Esophagus squamous epithelium (tissue), 5 donors: Measurements from ENCODE around the gene KCNH1. TPM values are rescaled to one million over a fixed set of nuclear protein-coding genes. Genes with fewer than 3 reads are reported as not detected.

Experiments used
- DNase-seq: peaks from one replicate; lab custom pipeline; 2025; lab: John Stamatoyannopoulos, UW
- H3K27ac ChIP-seq, 4 donors: fragments of 200-600 bp; sonication (generic); one replicate each; pipeline ENCODE4 v1.5.1; 2016 to 2019; ENCODE audit warnings: mild to moderate bottlenecking in 1 of 4
- H3K27me3 ChIP-seq, 4 donors: fragments of 200-600 bp; sonication (generic); 1 replicate in 3 of 4; 2 replicates in 1 of 4; pipeline versions ENCODE4 v1.5.1 to v1.6.0; 2017 to 2021; ENCODE audit warnings: antibody characterized with exemption in 1 of 4
- H3K36me3 ChIP-seq, 3 donors: fragments of 200-600 bp; sonication (generic); one replicate each; pipeline ENCODE4 v1.5.1; 2016 to 2019
- H3K4me1 ChIP-seq, 3 donors: fragments of 200-600 bp; sonication (generic); one replicate each; pipeline ENCODE4 v1.5.1; 2017 to 2019
- H3K4me3 ChIP-seq, 4 donors: fragments of 200-600 bp; sonication (generic); 1 replicate in 3 of 4; 2 replicates in 1 of 4; pipeline ENCODE4 v1.5.1; 2016 to 2019; ENCODE audit warnings: mild to moderate bottlenecking in 2 of 4, moderate library complexity in 1 of 4
- H3K9me3 ChIP-seq, 3 donors: fragments of 200-600 bp; sonication (generic); one replicate each; pipeline ENCODE4 v1.5.1; 2016 to 2019
- CTCF ChIP-seq, 6 experiments: fragments of 450-650 bp in 4 of 6; fragments of 200-600 bp in 2 of 6; sonication (generic) in 2 of 6; IDR thresholded peaks; one replicate each; pipeline ENCODE4 v1.5.1; 2016 to 2019; ENCODE audit warnings: antibody characterized with exemption in 6 of 6, mild to moderate bottlenecking in 4 of 6, moderate library complexity in 4 of 6
- POLR2A ChIP-seq, 4 donors: fragments of 450-650 bp; IDR thresholded peaks; one replicate each; pipeline ENCODE4 v1.6.1; 2017; ENCODE audit warnings: antibody characterized with exemption in 4 of 4, mild to moderate bottlenecking in 4 of 4, moderate library complexity in 3 of 4
- WGBS, 2 donors: methylation state at CpG; one replicate each; pipeline ENCODE4 v1.1.5; 2018; 5-methylcytosine and 5-hydroxymethylcytosine counted together
- intact Hi-C: fragments of 100-400 bp; cut with DNase I; formaldehyde crosslinking; loops from one replicate; pipeline ENCODE4 v1.15.0; 2022
- total RNA-seq, 4 donors: library from RNA; depleted of rRNA; stranded (reverse); fragments of >200 nt; gene quantifications; one replicate each; pipeline ENCODE4 v1.1.0, GENCODE V29; 2016
- donor health status: DM: yes; HTN: yes; CAD: no.

Gene KCNH1
- total RNA-seq, 4 donors from 2014 or later: 0.57 to 1.0 (median 0.83) TPM; not detected in 1

DNA sequence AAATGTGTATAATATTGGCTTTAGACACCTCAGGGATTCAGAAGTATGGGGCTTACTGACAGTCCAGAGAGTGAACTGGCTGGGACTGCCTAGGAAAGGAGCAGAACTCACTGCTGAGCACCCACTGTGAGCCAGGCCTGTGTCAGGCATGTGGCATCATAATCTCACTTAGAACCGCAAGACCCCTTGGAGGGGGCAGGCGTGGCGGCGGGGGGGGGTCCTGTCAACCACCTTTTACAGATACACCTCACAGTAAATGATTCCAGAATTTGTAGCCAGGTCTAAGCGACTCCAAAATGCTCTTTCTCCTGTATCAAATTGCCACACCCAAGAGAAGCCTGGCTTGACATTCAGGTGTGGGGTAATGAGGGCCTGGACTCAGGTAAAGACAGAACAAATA lies 235.5 kb downstream of the KCNH1 start:
- no peaks in the 10 kb centered on the region for H3K9me3 ChIP-seq
- no peaks in the 10 kb centered on the region for H3K36me3 ChIP-seq
- H3K27ac ChIP-seq: no peak overlapping the region
- whole genome bisulfite sequencing, 2 donors: 85 to 100% methylated on average over 1 to 3 of the region's 5 CpGs
- no peak for DNase-seq
- H3K4me3 ChIP-seq: no peak overlapping the region
- H3K4me1 ChIP-seq: no peaks in the 10 kb centered on the region
- H3K27me3 ChIP-seq: peaks cover 0 to 4% (median 0%) of the 10 kb centered on the region in 4 donors
- intact Hi-C loops: no loop called here
- TF ChIP-seq POLR2A (IDR thresholded peaks at IDR 0.05) (no peak), CTCF (IDR thresholded peaks at IDR 0.05) (no peak)

- no peak for DNase-seq
- no peak overlapping the region for H3K4me3 ChIP-seq
- H3K9me3 ChIP-seq: no peaks in the 10 kb centered on the region
- intact Hi-C loops: no loop called here
- no peaks in the 10 kb centered on the region for H3K4me1 ChIP-seq
- TF ChIP-seq CTCF (IDR thresholded peaks at IDR 0.05) (no peak), POLR2A (IDR thresholded peaks at IDR 0.05) (no peak)
- H3K36me3 ChIP-seq: no peaks in the 10 kb centered on the region
- WGBS, 2 donors: 63 to 64% methylated on average over 2 of the region's 2 CpGs
- no peak overlapping the region for H3K27ac ChIP-seq
- peaks cover 0 to 3% (median 0%) of the 10 kb centered on the region in 4 donors for H3K27me3 ChIP-seq
These were observed 250.1 kb downstream of the KCNH1 start for GRCh38 chr1:210883821-210884220.

DNA sequence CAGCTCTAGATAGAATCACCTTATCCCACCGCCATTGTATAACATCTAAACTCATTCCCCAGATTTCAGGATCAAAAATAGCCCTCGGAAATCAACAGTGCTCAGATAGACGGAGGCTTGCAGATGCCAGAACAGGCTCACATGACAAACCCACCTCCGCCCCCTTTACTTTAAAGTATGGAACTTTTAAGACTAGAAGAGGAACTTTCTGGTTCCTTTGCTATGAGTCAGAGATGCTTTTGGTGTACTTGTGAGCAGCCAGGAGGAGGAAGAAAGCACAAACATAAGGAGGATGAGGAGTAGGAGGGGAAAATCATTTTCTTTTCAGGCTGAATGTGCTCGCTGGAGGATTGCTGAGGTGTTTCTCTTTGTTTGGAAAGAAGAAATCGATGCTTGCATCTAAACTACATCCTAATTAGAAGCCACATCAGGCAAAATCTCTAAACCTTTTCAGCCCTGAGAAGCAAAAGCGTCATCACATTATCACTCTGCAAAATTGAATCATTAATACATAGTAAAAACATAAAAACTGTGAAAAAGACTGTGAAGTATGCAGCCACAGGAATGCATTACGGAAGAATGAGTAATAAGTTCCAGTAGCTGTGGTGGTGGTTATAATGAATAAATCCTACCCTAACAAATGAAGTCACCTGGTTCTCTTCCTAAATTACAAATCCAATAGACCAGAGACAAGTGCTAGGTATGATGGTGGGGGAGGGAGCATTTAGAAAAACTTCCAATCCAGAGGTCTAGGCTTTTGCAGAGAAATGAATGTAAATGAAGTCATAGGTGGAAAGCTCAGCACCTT lies 251.3 kb downstream of the KCNH1 start:
- Histone ChIP-seq H3K36me3 (no peaks in the 10 kb centered on the region), H3K4me1 (no peaks in the 10 kb centered on the region), H3K27ac (no peak overlapping the region), H3K9me3 (no peaks in the 10 kb centered on the region), H3K27me3 (peaks cover 0 to 3% (median 0%) of the 10 kb centered on the region in 4 donors), H3K4me3 (no peak overlapping the region)
- TF ChIP-seq CTCF (IDR thresholded peaks at IDR 0.05) (no peak), POLR2A (IDR thresholded peaks at IDR 0.05) (no peak)
- no peak for DNase-seq
- 48 to 58% methylated on average over 8 of the region's 8 CpGs for WGBS, 2 donors
- intact Hi-C loops: no loop called here

- intact Hi-C loops: no loop called here
- Histone ChIP-seq H3K36me3 (no peaks in the 10 kb centered on the region), H3K27ac (no peak overlapping the region), H3K27me3 (no peaks in the 10 kb centered on the region), H3K9me3 (no peaks in the 10 kb centered on the region), H3K4me3 (no peak overlapping the region), H3K4me1 (no peaks in the 10 kb centered on the region)
- TF ChIP-seq CTCF (IDR thresholded peaks at IDR 0.05): no peak
- TF ChIP-seq POLR2A (IDR thresholded peaks at IDR 0.05): no peak
- no peak for DNase-seq
These were observed 255.4 kb downstream of the KCNH1 start for GRCh38 chr1:210878564-210878963.

DNA sequence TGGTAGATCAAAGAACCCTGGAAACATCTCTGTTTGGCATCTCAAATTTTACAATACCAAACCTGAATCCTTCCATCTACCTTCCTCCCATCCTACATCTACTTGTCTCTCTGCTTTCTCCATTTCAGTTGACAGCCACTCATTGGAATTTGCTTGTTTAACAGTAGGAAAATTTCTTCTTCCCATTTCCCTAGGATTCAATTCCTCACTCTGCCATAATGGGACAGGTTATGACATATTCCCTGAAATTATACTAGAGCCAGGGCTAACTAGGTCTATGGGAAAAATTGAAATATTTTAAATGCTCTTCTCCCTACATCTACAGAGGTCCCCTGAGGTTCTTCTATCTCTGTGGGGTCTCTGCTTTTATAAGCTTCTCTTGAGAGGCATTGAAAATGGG lies 257.7 kb downstream of the KCNH1 start:
- H3K27me3 ChIP-seq: no peaks in the 10 kb centered on the region
- intact Hi-C loops: no loop called here
- H3K36me3 ChIP-seq: no peaks in the 10 kb centered on the region
- no peak for DNase-seq
- no peak overlapping the region for H3K4me3 ChIP-seq
- no peaks in the 10 kb centered on the region for H3K4me1 ChIP-seq
- no peak overlapping the region for H3K27ac ChIP-seq
- TF ChIP-seq CTCF (IDR thresholded peaks at IDR 0.05) (no peak), POLR2A (IDR thresholded peaks at IDR 0.05) (no peak)
- no peaks in the 10 kb centered on the region for H3K9me3 ChIP-seq
